ENCODE measurements around the gene CEACAM21. TPM values are rescaled to one million over a fixed set of nuclear protein-coding genes. Genes with fewer than 3 reads are reported as not detected.

Gene CEACAM21
- total RNA-seq, 1 experiment from 2014 or later: not detected

DNA sequence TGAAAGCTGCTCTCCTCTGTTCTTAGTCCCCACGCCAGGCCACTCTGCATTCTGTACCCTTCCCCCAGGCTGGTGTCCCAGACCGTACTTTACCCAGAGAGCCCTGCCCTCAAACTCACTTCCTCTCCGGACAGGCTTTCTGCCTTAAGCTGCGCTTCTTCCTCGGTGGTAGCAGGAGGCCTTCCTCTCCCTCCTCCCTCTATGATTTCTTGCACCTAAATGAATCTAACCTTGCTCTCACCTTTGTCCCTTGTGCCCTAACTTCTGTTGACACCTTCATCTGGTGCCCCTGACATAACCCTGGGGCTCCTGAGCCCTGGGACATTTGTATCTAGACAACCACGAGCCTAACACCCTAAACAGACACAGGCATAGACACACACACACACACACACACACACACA is 29.6 kb upstream of the CEACAM21 start:
- no peak overlapping the region for H3K27ac ChIP-seq (ENCODE audit: insufficient read length, low read depth, low read length)
- Mint-ChIP-seq H3K4me1 (peaks cover 0 to 8% of the 10 kb centered on the region in 2 experiments; a peak in 2 of 4 replicates), H3K27me3 (ENCODE audit: low read depth) (no peaks in the 10 kb centered on the region; the same call in 1 of the 2 replicates), H3K9me3 (peaks cover 68 to 85% of the 10 kb centered on the region in 2 experiments), H3K36me3 (ENCODE audit: insufficient read depth in 1 of 3, low read depth in 3 of 3) (peaks cover 0 to 11% (median 0%) of the 10 kb centered on the region in 3 experiments; a peak in 4 of 7 replicates), H3K4me3 (no peak overlapping the region), H3K27ac (no peak overlapping the region)
- H2BK120ac ChIP-seq (ENCODE audit: low read depth, low read length, poor library complexity, severe bottlenecking): no peak overlapping the region
- no peak overlapping the region for H2BK5ac ChIP-seq (ENCODE audit: insufficient read length, low read length)
- no peaks in the 10 kb centered on the region for H3K23me2 ChIP-seq (ENCODE audit: insufficient read length, low read depth, low read length, poor library complexity, severe bottlenecking)
- H3K4ac ChIP-seq (ENCODE audit: low read depth, low read length): no peak overlapping the region
- no CpG with 5 or more reads among the region's 6 CpGs for WGBS (ENCODE audit: extremely low coverage, insufficient read length, low lambda C conversion rate)
- no peak overlapping the region for H2AK5ac ChIP-seq (ENCODE audit: insufficient read length, low read length)
- DNase-seq: no peak
- no peaks in the 10 kb centered on the region for H3K9me3 ChIP-seq (ENCODE audit: control insufficient read depth, low read depth, low read length)
- H4K5ac ChIP-seq (ENCODE audit: insufficient read length, low read depth, low read length): no peak overlapping the region
- H3K27me3 ChIP-seq (ENCODE audit: insufficient read depth, low read length): no peaks in the 10 kb centered on the region
- no peak overlapping the region for H3K9ac ChIP-seq (ENCODE audit: extremely low read depth, insufficient read length, low read length)
- no peak overlapping the region for H3K14ac ChIP-seq (ENCODE audit: insufficient read depth, low read length)
- H3K56ac ChIP-seq (ENCODE audit: insufficient read length, low read depth, low read length): no peak overlapping the region
- H4K8ac ChIP-seq (replicated peaks; ENCODE audit: insufficient read length, low read depth, low read length): no peak overlapping the region
- TF ChIP-seq, protein P1, sequence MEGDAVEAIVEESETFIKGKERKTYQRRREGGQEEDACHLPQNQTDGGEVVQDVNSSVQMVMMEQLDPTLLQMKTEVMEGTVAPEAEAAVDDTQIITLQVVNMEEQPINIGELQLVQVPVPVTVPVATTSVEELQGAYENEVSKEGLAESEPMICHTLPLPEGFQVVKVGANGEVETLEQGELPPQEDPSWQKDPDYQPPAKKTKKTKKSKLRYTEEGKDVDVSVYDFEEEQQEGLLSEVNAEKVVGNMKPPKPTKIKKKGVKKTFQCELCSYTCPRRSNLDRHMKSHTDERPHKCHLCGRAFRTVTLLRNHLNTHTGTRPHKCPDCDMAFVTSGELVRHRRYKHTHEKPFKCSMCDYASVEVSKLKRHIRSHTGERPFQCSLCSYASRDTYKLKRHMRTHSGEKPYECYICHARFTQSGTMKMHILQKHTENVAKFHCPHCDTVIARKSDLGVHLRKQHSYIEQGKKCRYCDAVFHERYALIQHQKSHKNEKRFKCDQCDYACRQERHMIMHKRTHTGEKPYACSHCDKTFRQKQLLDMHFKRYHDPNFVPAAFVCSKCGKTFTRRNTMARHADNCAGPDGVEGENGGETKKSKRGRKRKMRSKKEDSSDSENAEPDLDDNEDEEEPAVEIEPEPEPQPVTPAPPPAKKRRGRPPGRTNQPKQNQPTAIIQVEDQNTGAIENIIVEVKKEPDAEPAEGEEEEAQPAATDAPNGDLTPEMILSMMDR (conservative IDR thresholded peaks at IDR 0.05): no peak
- H4K91ac ChIP-seq (ENCODE audit: insufficient read length, low read depth, low read length): no peak overlapping the region
- H3K23ac ChIP-seq (ENCODE audit: insufficient read length, low read depth, low read length): no peak overlapping the region
- no peak overlapping the region for H2BK12ac ChIP-seq (ENCODE audit: insufficient read length, low read depth, low read length)
- H2BK15ac ChIP-seq (ENCODE audit: low read depth, low read length): no peak overlapping the region
- H3K4me2 ChIP-seq (ENCODE audit: insufficient read depth, insufficient read length, low read length): no peak overlapping the region
- no peaks in the 10 kb centered on the region for H4K20me1 ChIP-seq (ENCODE audit: control insufficient read depth, insufficient read depth, insufficient read length)
- no peak overlapping the region for H3K18ac ChIP-seq (ENCODE audit: insufficient read length, low read depth, low read length)
- H2BK20ac ChIP-seq (ENCODE audit: low read depth, low read length, poor library complexity, severe bottlenecking): no peak overlapping the region
- H3K79me2 ChIP-seq (ENCODE audit: insufficient read depth, low read length): no peaks in the 10 kb centered on the region
- no peaks in the 10 kb centered on the region for H3K4me1 ChIP-seq (ENCODE audit: insufficient read depth, low read length)
- no peak overlapping the region for H3T11ph ChIP-seq (ENCODE audit: low read length)
- H2AFZ ChIP-seq (ENCODE audit: low read length): no peak overlapping the region
- no peaks in the 10 kb centered on the region for H3K79me1 ChIP-seq (ENCODE audit: insufficient read depth, low read depth, low read length, poor library complexity, severe bottlenecking)
